K562 (cell line): Measurements from ENCODE around the gene C15orf62. TPM values are rescaled to one million over a fixed set of nuclear protein-coding genes. Genes with fewer than 3 reads are reported as not detected.
A peak's percentile ranks its signal among the peaks of the same experiment; 100 is the strongest.

Experiments used
- ARID2 ChIP-seq: fragments of 450-650 bp; IDR thresholded peaks from 2 replicates; pipeline ENCODE4 v1.6.1; 2017; ENCODE audit warnings: antibody characterized with exemption, mild to moderate bottlenecking
- BRD4 ChIP-seq: fragments of 200-600 bp; sonication (generic); IDR thresholded peaks from 2 replicates; pipeline ENCODE4 v1.6.1; 2017; ENCODE audit warnings: inconsistent platforms
- CBX3 ChIP-seq, 2 experiments: IDR thresholded peaks; 1 replicate in 1 of 2; 2 replicates in 1 of 2; pipeline ENCODE4 v1.6.1; 2012; ENCODE audit warnings: inconsistent platforms in 2 of 2, low read length in 2 of 2, borderline replicate concordance in 1 of 2, control low read depth in 1 of 2
- CHD1 ChIP-seq: fragments of 200-600 bp; sonication (generic); IDR thresholded peaks from one replicate; pipeline ENCODE4 v1.6.1; 2012; ENCODE audit warnings: mild to moderate bottlenecking, moderate library complexity, low read length, inconsistent platforms
- CHD4 ChIP-seq: fragments of 200-600 bp; sonication (generic); IDR thresholded peaks from 3 replicates; pipeline ENCODE4 v1.6.1; 2012; ENCODE audit warnings: low read depth, mild to moderate bottlenecking, mixed read lengths, low read length, inconsistent platforms; ENCODE audit not compliant: insufficient read depth, insufficient replicate concordance, poor library complexity, severe bottlenecking
- HCFC1 ChIP-seq: IDR thresholded peaks from 2 replicates; pipeline ENCODE4 v1.6.1; 2012; ENCODE audit warnings: low read depth, low read length, improper control_type of control experiment
- HDAC1 ChIP-seq, 2 experiments: fragments of 450-650 bp; IDR thresholded peaks; 2 replicates each; pipeline ENCODE4 v1.6.1; 2016 to 2017; ENCODE audit warnings: inconsistent platforms in 1 of 2, mild to moderate bottlenecking in 1 of 2, moderate library complexity in 1 of 2
- KDM5B ChIP-seq: fragments of 200-600 bp; sonication (generic); IDR thresholded peaks from 2 replicates; pipeline ENCODE4 v1.6.1; 2012; ENCODE audit warnings: low read depth, mild to moderate bottlenecking, moderate library complexity, low read length, control low read depth, inconsistent platforms; ENCODE audit not compliant: insufficient replicate concordance
- NCOR1 ChIP-seq: fragments of 450-650 bp; IDR thresholded peaks from 2 replicates; pipeline ENCODE4 v1.6.1; 2016; ENCODE audit warnings: mild to moderate bottlenecking, moderate library complexity
- NFIX ChIP-seq: fragments of 250-450 bp; sonication (Bioruptor Pico); IDR thresholded peaks from 2 replicates; pipeline ENCODE4 v1.4.0; 2020; ENCODE audit warnings: low read depth, mild to moderate bottlenecking, moderate library complexity
- NR2F6 ChIP-seq: fragments of 450-650 bp; formaldehyde crosslinking; IDR thresholded peaks from 2 replicates; pipeline ENCODE4 v1.4.0; 2020; ENCODE audit warnings: mild to moderate bottlenecking
- POLR2G ChIP-seq: fragments of 200-400 bp; formaldehyde crosslinking; IDR thresholded peaks from 2 replicates; pipeline ENCODE4 v1.6.1; 2017; ENCODE audit warnings: low read depth, mild to moderate bottlenecking, antibody characterized with exemption, low read length, moderate library complexity
- RCOR1 ChIP-seq, 2 experiments: IDR thresholded peaks; 2 replicates each; pipeline ENCODE4 v1.6.1; 2012; ENCODE audit warnings: low read depth in 2 of 2, low read length in 2 of 2, borderline replicate concordance in 1 of 2, improper control_type of control experiment in 1 of 2
- TEAD1 ChIP-seq, 2 experiments: fragments of 450-650 bp in 1 of 2; sonication (generic) in 1 of 2; formaldehyde crosslinking; IDR thresholded peaks; 2 replicates each; pipeline versions ENCODE4 v1.4.0 to v1.8.0; 2020 to 2022; ENCODE audit warnings: mild to moderate bottlenecking in 2 of 2, missing genetic modification reagents in 1 of 2
- XRCC4 ChIP-seq: IDR thresholded peaks from one replicate; pipeline ENCODE4 v1.6.1; 2011; ENCODE audit not compliant: insufficient read depth, insufficient read length; ENCODE audit errors: extremely low read depth
- ZBTB17 ChIP-seq: fragments of 450-650 bp; formaldehyde crosslinking; IDR thresholded peaks from 2 replicates; pipeline ENCODE4 v1.4.0; 2020; ENCODE audit warnings: mild to moderate bottlenecking
- ZC3H8 ChIP-seq: fragments of 450-650 bp; IDR thresholded peaks from 2 replicates; pipeline ENCODE4 v1.6.1; 2017
- ZKSCAN8 ChIP-seq: fragments of 200-800 bp; sonication (Bioruptor generic); IDR thresholded peaks from 2 replicates; pipeline ENCODE4 v1.6.1; 2016; ENCODE audit warnings: missing genetic modification characterization, missing compliant biosample characterization
- ZNF212 ChIP-seq: fragments of 450-650 bp; formaldehyde crosslinking; IDR thresholded peaks from 2 replicates; pipeline ENCODE4 v1.4.0; 2020; ENCODE audit warnings: mild to moderate bottlenecking
- polyA plus RNA-seq, 8 experiments: library from polyadenylated mRNA; depleted of rRNA in 4 of 8; stranded (reverse) in 5 of 8; unstranded in 3 of 8; fragments of >200 nt; fragmentation: Nextera tagmentation in 2 of 8; fragmentation: Illumina TruSeq in 1 of 8; extraction: Ambion mirVana in 2 of 8; extraction: Trizol in 1 of 8; gene quantifications; 2 replicates each; pipeline versions ENCODE4 v1.2.1 to v1.2.3, GENCODE V29; 2011 to 2014; ENCODE audit warnings: inconsistent platforms in 1 of 8, missing spikeins in 1 of 8
- total RNA-seq, 7 experiments: library from RNA; depleted of rRNA in 6 of 7; stranded (reverse); fragments of >200 nt in 6 of 7; fragmentation: Illumina TruSeq in 2 of 7; extraction: Trizol in 2 of 7; gene quantifications; 2 replicates each; pipeline versions ENCODE4 v1.2.1 to v1.2.3, GENCODE V29; 2011 to 2021; ENCODE audit warnings: low replicate concordance in 1 of 7
- TF ChIP-seq, protein P1 (sequence below): fragments of 250-450 bp; sonication (Bioruptor Pico); IDR thresholded peaks from 2 replicates; pipeline ENCODE4 v1.8.0; 2022; ENCODE audit warnings: inconsistent platforms, mild to moderate bottlenecking, moderate library complexity, borderline replicate concordance
- TF ChIP-seq, protein P2 (sequence below): fragments of 450-650 bp; IDR thresholded peaks from 2 replicates; pipeline ENCODE4 v1.6.1; 2016; ENCODE audit warnings: mild to moderate bottlenecking
- TF ChIP-seq, protein P3 (sequence below): fragments of 200-800 bp; sonication (Bioruptor generic); IDR thresholded peaks from 2 replicates; pipeline ENCODE4 v1.6.1; 2017; ENCODE audit warnings: missing genetic modification characterization, missing compliant biosample characterization
- TF ChIP-seq, protein P4 (sequence below): fragments of 450-650 bp; formaldehyde crosslinking; IDR thresholded peaks from 2 replicates; pipeline ENCODE4 v1.4.0; 2020; ENCODE audit warnings: mild to moderate bottlenecking

Gene C15orf62
- total and polyA plus RNA-seq, 9 of the 15 experiments (the other 6 are each of a cell fraction or from before 2014, with no cell fraction given): 0.01 to 0.76 (median 0.30) TPM; not detected in 1

DNA sequence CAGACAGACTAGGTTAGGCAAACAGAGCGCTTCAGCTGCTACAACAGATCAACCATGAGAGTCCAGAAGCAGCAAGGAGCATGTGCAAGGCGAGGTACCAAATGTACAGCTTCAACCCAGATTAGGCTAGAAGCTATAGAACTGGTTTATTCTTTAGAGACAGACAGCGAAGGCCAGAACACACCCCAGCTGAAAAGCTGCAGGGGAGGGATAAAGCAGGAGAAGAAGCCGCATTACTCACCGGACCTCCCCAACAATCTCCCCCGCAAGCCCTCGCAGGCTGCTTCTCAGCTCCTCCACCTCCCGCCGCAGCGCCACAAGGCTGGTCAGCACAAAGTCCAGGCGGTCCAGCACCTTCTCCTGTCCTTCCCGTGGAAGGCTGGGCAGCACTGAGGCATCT is 18.0 kb upstream of the C15orf62 start (continued):
- no peak for TF ChIP-seq NFIX (CRISPR knock-in tag)
- TF ChIP-seq, protein P1, sequence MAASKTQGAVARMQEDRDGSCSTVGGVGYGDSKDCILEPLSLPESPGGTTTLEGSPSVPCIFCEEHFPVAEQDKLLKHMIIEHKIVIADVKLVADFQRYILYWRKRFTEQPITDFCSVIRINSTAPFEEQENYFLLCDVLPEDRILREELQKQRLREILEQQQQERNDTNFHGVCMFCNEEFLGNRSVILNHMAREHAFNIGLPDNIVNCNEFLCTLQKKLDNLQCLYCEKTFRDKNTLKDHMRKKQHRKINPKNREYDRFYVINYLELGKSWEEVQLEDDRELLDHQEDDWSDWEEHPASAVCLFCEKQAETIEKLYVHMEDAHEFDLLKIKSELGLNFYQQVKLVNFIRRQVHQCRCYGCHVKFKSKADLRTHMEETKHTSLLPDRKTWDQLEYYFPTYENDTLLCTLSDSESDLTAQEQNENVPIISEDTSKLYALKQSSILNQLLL: no peak
- peak; percentile 41; the same call in 1 of the 2 replicates for TF ChIP-seq POLR2G
- no peak for TF ChIP-seq KDM5B
- peak in 1 of 2 experiments; percentile 48; a peak in 1 of 4 replicates for TF ChIP-seq HDAC1 (IDR thresholded peaks at IDR 0.05)
- TF ChIP-seq, protein P2, sequence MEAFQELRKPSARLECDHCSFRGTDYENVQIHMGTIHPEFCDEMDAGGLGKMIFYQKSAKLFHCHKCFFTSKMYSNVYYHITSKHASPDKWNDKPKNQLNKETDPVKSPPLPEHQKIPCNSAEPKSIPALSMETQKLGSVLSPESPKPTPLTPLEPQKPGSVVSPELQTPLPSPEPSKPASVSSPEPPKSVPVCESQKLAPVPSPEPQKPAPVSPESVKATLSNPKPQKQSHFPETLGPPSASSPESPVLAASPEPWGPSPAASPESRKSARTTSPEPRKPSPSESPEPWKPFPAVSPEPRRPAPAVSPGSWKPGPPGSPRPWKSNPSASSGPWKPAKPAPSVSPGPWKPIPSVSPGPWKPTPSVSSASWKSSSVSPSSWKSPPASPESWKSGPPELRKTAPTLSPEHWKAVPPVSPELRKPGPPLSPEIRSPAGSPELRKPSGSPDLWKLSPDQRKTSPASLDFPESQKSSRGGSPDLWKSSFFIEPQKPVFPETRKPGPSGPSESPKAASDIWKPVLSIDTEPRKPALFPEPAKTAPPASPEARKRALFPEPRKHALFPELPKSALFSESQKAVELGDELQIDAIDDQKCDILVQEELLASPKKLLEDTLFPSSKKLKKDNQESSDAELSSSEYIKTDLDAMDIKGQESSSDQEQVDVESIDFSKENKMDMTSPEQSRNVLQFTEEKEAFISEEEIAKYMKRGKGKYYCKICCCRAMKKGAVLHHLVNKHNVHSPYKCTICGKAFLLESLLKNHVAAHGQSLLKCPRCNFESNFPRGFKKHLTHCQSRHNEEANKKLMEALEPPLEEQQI: no peak
- no peak for TF ChIP-seq ZKSCAN8
- no peak; the same call in 1 of the 2 replicates for TF ChIP-seq NCOR1
- no peak for TF ChIP-seq ZBTB17
- TF ChIP-seq NR2F6 (CRISPR knock-in tag): no peak
- TF ChIP-seq, protein P3, sequence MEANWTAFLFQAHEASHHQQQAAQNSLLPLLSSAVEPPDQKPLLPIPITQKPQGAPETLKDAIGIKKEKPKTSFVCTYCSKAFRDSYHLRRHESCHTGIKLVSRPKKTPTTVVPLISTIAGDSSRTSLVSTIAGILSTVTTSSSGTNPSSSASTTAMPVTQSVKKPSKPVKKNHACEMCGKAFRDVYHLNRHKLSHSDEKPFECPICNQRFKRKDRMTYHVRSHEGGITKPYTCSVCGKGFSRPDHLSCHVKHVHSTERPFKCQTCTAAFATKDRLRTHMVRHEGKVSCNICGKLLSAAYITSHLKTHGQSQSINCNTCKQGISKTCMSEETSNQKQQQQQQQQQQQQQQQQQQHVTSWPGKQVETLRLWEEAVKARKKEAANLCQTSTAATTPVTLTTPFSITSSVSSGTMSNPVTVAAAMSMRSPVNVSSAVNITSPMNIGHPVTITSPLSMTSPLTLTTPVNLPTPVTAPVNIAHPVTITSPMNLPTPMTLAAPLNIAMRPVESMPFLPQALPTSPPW (CRISPR knock-in tag): no peak
- TF ChIP-seq CBX3 (IDR thresholded peaks at IDR 0.05; ENCODE audit: borderline replicate concordance in 1 of 2, low read length in 2 of 2): peak in 1 of 2 experiments; percentile 14; a peak in 1 of 3 replicates
- peak in 1 of 2 experiments; percentile 27; a peak in 1 of 4 replicates for TF ChIP-seq RCOR1 (IDR thresholded peaks at IDR 0.05; ENCODE audit: borderline replicate concordance in 1 of 2, low read depth in 2 of 2, low read length in 2 of 2)
- no peak for TF ChIP-seq ARID2
- TF ChIP-seq HCFC1: no peak
- no peak for TF ChIP-seq ZNF212 (CRISPR knock-in tag)
- TF ChIP-seq, protein P4, sequence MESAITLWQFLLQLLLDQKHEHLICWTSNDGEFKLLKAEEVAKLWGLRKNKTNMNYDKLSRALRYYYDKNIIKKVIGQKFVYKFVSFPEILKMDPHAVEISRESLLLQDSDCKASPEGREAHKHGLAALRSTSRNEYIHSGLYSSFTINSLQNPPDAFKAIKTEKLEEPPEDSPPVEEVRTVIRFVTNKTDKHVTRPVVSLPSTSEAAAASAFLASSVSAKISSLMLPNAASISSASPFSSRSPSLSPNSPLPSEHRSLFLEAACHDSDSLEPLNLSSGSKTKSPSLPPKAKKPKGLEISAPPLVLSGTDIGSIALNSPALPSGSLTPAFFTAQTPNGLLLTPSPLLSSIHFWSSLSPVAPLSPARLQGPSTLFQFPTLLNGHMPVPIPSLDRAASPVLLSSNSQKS: no peak
- TF ChIP-seq BRD4: no peak
- no peak for TF ChIP-seq XRCC4
- TF ChIP-seq CHD1: no peak
- no peak for TF ChIP-seq ZC3H8
- no peak for TF ChIP-seq TEAD1 (CRISPR knock-in tag; IDR thresholded peaks at IDR 0.05)
- no peak for TF ChIP-seq CHD4
